ENCODE results near the gene RAI1.

The RAI1 gene

DNA sequence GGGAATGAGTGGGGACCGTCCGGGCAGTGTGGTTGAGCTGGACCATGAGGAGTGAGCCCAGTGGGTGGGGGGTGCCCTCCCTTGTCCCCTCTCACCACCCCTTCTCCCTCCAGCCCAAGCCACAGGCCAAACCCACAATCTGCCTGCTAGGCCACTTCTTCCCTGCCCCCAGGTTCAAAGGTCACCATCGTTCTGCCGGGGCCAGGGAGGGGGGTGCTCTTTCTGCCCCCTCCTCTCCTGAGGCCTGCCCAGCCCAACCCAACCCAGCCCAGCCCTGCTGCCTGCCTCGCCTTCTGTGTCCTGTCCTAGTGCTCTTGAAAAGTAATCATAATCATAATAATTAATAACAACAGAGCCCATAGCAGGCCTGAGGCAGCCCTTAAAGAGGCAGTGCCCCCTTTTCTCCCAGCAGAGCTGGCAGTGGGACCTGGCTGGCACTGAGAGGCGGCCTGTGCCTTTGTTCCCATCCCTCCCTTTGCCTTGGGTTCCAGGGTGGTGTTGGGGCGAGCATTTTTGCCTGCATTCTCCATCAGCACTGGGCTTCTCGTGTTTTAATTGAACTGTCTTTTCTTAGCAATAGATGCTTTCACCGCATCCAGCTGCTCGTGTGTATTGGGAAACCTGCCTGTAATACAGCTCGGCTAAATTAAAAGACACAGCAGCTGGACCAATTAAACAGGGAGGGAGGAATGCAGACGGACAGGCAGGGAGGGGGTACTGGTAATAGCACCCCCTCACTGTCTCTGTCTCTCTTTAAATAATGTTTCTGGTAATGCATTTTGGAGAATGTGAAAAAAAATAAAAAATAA is 108.8 kb downstream of the RAI1 start:
- DNase-seq, result no peak

DNA sequence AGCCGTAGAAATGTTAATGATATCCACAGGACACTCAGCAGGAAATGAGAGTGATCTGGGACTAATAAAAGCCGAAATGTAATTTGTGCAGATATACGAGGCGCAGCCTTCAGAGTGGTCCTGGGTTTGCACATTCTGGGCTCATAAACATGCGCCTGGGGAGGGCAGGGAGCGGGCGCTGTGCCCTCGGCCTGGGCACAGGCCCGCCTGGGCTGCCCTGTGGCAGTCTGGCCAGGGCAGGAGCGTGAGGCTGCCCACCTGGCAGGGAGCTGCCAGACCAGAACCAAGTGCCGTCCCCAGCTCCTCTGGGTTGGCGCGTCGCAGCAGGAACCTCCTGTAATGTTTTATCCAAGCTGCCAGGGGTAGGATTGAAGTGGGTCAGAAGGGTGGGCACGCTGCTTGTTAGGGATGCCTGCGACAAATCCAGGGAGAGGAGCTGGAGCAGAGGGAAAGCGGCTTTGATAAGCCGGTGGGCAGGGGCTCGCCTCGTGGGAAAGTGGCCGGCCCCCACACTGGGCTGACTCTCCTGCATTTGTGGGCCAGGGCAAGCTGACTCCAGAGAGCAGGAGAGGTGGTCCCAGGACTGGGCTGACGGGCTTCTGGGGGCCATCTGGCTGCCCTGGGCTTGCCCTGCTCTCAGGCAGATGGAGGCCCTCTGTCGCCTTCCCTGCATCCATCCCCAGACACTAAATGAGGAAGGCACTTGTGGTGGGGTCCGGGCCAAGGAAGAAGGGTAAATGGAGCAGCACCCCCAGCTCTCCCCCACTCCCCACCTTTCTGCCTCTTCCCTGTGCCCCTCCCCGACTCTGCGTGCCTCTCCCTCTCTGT is 109.6 kb downstream of the RAI1 start:
- DNase-seq, result no peak

DNA sequence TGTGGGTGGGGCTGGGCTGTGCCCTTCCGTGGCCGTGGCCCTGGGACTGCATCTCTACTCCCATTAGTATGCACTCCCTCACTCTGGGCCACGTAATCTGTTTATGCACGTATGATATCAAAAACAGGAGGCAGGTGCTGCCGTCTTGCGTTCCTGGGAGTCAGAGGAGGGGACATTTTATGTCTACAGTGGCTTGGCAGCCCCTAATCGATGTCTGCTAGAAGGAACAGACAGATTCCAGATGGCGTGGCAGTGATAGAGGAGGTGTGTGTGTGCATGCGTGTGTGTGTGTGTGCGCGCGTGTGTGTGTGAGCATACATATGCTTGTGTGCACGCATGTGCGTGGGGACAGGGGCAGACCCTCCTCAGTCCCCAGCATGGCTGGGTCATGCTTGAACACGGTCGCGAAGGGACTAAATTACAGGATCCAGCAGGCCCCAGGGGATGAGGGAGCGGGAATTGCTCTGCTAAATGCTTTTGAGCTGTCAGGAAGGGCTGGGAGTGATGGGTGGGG is 110.8 kb downstream of the RAI1 start:
- DNase-seq, result peak in 2 of 6 experiments; percentile 27 to 38

DNA sequence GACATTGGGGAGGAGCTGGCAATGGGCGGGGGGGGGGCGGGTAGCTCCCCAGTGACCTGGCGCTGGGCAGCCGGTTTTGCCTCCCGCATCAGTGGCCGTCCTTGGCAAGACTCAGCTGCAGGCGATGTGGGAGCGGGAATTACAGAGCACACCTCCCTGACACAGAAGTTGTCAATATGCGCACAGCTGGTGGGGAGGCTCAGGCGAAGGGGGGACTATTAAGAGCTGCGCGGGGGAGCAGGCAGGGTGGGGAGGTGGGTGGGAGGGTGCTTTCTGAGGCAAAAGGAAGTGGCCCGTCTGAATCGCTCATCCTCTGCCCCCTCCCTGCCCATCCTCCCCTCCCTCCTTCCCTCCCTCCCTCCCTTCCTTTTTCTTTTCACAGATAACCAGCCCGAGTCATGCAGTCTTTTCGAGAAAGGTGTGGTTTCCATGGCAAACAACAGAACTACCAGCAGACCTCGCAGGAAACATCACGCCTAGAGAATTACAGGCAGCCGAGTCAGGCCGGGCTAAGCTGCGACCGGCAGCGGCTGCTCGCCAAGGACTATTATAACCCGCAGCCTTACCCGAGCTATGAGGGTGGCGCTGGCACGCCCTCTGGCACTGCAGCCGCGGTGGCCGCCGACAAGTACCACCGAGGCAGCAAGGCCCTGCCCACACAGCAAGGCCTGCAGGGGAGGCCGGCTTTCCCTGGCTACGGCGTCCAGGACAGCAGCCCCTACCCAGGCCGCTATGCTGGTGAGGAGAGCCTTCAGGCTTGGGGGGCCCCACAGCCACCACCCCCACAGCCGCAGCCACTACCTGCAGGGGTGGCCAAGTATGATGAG is 111.5 kb downstream of the RAI1 start:
- DNase-seq, result peak; percentile 53 to 80 (median 64)

DNA sequence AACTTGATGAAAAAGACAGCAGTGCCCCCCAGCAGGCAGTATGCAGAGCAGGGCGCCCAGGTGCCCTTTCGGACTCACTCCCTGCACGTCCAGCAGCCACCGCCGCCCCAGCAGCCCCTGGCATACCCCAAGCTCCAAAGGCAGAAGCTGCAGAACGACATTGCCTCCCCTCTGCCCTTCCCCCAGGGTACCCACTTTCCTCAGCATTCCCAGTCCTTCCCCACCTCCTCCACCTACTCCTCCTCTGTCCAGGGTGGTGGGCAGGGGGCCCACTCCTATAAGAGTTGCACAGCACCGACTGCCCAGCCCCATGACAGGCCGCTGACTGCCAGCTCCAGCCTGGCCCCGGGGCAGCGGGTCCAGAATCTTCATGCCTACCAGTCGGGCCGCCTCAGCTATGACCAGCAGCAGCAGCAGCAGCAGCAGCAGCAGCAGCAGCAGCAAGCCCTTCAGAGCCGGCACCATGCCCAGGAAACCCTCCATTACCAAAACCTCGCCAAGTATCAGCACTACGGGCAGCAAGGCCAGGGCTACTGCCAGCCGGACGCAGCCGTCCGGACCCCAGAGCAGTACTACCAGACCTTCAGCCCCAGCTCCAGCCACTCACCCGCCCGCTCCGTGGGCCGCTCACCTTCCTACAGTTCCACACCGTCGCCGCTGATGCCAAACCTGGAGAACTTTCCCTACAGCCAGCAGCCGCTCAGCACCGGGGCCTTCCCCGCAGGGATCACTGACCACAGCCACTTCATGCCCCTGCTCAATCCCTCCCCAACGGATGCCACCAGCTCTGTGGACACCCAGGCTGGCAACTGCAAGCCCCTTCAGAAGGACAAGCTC is 112.3 kb downstream of the RAI1 start:
- DNase-seq, result no peak

DNA sequence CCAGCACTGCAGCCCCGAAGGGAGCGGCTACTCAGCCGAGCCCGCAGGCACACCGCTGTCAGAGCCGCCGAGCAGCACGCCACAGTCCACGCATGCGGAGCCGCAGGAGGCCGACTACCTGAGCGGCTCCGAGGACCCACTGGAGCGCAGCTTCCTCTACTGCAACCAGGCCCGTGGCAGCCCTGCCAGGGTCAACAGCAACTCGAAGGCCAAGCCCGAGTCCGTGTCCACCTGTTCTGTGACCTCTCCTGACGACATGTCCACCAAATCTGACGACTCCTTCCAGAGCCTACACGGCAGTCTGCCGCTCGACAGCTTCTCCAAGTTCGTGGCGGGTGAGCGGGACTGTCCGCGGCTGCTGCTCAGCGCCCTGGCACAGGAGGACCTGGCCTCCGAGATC is 113.1 kb downstream of the RAI1 start:
- no peak for DNase-seq

DNA sequence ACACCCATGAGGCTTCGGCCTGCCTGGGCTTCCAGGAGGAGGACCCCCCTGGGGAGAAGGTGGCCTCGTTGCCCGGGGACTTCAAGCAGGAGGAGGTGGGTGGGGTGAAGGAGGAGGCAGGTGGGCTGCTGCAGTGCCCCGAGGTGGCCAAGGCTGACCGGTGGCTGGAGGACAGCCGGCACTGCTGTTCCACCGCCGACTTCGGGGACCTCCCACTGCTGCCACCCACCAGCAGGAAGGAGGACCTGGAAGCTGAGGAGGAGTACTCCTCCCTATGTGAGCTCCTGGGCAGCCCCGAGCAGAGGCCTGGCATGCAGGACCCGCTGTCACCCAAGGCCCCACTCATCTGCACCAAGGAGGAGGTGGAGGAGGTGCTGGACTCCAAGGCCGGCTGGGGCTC is 114.0 kb downstream of the RAI1 start:
- DNase-seq, result no peak

DNA sequence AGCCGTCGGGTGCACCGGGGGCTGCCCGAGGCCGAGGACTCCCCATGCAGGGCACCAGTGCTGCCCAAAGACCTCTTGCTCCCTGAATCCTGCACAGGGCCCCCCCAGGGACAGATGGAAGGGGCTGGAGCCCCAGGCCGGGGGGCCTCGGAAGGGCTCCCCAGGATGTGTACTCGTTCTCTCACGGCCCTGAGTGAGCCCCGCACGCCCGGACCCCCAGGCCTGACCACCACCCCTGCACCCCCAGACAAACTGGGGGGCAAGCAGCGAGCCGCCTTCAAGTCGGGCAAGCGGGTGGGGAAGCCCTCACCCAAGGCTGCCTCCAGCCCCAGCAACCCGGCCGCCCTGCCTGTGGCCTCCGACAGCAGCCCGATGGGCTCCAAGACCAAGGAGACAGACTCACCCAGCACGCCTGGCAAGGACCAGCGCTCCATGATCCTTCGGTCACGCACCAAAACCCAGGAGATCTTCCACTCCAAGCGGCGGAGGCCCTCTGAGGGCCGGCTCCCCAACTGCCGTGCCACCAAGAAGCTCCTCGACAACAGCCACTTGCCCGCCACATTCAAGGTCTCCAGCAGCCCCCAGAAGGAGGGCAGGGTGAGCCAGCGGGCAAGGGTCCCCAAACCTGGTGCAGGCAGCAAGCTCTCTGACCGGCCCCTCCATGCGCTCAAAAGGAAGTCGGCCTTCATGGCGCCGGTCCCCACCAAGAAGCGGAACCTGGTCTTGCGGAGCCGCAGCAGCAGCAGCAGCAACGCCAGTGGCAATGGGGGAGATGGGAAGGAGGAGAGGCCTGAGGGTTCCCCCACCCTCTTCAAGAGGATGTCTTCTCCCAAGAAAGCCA is 114.9 kb downstream of the RAI1 start:
- DNase-seq, result no peak

DNA sequence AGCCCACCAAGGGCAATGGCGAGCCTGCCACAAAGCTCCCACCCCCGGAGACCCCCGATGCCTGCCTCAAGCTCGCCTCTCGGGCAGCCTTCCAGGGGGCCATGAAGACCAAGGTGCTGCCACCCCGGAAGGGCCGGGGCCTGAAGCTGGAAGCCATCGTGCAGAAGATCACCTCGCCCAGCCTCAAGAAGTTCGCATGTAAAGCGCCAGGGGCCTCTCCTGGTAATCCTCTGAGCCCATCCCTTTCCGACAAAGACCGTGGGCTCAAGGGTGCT is 115.5 kb downstream of the RAI1 start:
- DNase-seq, result no peak

DNA sequence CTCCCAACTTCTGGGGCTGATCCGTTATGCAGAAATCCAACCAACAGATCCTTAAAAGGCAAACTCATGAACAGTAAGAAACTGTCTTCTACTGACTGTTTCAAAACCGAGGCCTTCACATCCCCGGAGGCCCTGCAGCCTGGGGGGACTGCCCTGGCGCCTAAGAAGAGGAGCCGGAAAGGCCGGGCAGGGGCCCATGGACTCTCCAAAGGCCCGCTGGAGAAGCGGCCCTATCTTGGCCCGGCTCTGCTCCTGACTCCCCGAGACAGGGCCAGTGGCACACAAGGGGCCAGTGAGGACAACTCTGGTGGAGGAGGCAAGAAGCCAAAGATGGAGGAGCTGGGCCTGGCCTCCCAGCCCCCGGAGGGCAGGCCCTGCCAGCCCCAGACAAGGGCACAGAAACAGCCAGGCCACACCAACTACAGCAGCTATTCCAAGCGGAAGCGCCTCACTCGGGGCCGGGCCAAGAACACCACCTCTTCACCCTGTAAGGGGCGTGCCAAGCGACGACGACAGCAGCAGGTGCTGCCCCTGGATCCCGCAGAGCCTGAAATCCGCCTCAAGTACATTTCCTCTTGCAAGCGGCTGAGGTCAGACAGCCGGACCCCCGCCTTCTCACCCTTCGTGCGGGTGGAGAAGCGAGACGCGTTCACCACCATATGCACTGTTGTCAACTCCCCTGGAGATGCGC is 116.0 kb downstream of the RAI1 start:
- no peak for DNase-seq

DNA sequence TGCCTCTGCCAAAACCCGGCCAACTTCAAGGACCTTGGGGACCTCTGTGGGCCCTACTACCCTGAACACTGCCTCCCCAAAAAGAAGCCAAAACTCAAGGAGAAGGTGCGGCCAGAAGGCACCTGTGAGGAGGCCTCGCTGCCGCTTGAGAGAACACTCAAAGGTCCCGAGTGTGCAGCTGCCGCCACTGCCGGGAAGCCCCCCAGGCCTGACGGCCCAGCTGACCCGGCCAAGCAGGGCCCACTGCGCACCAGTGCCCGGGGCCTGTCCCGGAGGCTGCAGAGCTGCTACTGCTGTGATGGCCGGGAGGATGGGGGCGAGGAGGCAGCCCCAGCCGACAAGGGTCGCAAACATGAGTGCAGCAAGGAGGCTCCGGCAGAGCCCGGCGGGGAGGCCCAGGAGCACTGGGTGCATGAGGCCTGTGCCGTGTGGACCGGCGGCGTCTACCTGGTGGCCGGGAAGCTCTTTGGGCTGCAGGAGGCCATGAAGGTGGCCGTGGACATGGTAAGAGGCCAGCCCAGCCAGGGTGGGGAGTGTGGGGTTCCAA is 116.8 kb downstream of the RAI1 start:
- no peak for DNase-seq

DNA sequence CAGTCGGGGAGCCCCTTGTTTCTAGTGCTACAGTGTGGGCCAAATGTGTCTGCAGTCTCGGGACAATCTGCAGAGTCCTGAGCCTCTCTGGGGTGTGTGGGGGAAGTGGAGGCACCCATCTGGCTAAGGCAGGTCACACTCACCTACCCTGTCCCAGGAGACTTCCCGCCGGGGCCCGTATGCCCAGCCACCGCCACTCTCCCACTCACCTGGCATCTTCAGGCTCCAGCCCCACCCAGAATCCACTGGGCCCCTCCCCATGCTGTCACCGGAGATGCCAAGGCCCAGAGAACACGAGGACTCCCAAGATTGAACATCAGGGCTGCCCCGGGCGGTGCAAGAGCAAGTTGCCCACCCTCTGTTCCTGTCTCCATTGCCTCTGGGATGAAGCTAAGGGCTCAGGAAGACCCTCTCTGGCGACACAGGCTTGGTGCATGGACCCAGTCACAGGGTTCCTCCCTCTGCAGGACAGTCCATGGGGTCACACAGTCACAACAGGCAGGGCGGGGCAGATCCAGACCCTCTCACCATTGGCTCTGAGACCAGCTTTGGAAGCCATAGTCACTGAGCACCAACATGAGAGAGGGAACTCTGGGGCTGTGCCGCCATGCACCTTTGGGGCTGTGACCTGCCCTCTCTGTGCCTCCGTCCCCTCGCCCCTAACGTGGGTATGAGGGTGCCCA is 117.5 kb downstream of the RAI1 start:
- peak in 2 of 6 experiments; percentile 7 to 16 for DNase-seq

DNA sequence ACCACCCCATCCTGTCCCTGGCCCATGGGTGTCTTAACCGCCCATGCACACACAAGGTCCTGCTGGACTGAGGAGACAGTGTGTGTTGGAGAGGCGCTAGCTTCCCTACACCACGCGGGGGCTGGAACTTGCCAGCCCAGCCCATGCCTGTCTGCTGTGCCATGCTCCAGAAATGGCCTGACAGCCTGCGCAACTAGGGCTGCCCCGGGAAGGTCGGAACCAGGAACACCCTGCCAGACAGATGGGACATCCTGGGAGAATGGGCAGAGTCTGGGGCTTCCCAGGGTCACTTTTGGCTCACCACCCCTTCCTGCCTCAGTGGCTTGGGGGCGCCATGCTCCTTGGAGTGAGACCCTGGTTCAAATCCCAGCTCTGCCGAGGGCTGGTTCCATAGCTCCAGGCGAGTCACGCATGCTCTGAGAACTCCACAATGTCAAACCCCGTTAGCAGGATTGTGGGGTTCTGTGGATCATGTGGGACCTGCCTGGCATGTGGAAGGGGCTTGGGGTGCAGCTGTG is 119.3 kb downstream of the RAI1 start:
- DNase-seq, result no peak

DNA sequence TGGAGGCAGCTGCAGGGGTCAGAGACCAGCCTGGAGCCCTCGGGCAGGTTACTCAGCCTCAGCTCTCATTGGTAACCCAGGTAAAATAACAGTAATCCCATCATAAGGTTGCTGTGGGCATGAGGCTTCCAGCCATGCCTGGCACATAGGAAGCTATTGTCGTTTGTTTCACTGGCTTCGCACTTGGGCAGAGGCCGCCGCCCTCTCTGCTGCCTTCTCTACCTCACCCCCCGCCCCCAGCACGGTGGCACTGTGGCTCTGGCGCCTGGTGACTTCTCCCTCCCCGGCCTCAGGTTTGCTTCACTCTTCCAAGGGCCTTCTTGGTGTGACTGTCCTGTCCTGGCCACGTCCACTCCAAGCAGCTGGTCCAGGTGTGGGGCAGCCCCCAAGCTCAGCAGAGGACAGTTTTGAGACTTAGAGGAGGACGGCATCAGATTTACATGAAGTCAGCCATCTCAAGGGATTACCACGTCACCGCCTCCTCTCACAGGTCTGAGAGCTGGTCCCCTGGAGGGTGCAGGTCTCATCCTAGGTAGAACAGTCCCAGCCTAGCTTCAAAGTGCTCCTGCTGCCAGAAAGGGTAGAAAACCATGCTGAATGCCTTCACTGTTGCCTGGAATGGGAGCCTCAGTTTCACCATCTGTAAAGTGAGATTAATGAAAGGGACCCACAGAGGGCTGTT is 120.7 kb downstream of the RAI1 start:
- DNase-seq, result no peak

DNA sequence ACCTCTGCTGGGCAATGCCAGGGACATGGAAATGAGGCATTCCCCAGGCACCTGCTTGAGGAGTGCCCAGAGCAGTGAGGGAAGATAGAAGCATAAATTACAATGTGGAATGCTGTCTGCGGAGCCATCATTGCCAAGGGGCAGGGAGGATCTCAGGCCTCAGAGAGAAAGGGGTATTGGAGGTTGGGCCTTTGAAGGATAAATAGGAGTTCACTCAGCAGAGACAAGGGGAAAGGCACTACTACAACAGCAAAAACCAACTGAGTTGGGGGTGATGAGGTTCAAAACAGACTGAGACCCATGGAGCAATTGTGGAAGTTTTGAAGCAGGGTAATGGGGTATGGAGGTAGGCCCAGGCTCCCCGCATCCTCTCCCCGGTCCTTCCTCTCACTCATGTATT is 122.7 kb downstream of the RAI1 start:
- no peak for DNase-seq

DNA sequence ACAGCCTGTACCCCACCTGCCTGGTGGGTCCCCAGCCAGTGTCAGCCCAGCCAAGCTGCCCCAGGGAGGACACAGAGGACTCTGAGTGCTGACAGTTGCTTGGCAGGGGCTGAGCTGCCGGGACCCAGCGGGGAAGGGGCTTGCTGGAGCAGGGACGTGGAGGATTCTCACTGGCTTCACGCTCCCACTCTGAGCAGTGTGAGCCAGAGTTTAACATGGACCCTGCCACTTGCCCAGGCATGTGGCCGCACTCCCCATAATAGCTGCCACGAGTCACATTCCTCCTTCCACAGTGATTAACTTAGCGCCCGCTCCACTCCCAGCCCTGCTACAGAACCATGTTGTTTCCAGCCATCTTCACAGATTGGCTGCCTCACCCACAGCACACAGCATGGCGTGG is 124.3 kb downstream of the RAI1 start:
- no peak for DNase-seq

DNA sequence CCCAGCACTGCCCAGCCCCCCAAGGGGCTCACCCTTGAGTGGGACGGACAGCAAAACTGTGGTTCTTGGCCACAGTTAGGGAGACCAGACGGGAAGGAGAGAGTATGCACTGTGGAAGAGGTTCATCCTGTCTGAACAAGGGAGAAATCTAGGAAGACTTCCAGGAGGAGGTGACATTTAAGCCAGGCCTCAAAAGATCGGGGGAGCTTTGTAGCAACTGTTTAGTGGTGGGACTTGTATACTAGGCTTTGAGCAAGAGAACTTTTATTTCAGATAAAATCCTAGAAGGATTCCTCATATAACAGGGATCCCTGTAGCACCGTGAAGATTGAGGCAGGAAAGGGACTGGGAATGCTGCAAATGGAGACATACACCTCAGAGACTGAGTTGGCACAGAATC is 124.8 kb downstream of the RAI1 start:
- no peak for DNase-seq

DNA sequence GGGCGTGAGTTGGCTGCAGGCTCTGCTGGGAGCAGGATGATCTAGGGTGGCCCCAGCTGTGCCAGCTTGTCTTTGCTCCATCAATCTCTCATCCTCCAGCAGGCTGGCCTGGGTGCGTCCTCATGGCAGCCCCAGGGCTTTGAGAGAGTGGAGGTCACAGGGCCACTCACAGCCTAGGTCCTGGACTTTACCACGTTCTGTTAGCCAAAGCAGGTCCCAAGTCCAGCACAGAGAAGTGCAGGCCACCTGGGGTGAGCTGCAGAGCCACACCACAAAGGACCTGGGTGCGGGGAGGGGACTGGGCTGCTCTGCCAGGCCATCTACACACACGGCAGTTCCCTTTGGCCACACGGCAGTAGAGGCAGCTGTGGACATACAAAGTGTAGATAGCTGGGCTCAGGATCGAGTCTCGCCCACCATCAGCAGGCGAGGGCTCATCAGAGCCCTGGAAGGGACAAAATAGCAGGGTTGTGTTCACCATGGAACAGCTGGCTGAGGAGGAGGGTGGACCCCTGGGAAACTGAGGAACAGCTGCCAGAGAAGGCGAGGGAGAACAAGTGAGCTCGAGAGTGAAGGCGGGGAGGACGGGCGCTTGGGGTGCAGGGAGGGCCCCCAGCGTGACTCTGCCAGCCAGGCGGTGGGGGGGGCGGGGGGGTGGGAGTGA is 125.5 kb downstream of the RAI1 start:
- no peak for DNase-seq

DNA sequence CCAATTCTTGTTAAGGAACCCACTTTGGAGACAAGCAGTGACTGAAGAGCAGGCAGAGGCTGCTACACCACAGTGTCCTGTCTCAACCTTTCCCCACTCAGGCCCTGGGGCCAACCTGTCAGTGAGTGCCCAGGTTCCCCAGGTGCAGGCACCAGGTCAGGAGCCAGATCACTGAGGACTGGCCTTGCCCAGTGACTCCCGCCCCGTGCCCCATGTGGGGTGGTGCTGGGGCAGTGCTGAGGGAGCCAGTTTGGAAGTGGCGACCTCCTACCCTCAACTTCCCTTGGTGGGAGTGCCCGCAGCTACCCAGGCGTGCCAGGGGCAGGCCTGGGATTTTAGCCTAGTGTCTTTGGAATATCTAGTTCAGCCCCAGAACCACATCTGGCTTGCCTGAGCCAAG is 126.2 kb downstream of the RAI1 start:
- no peak for DNase-seq
